Bone marrow (tissue), 2 donors: ENCODE data around the gene RPS6KA2.

ENCODE experiments used
- DNase-seq, 2 donors: peaks; one replicate each; lab custom pipeline; 2025; lab: John Stamatoyannopoulos, UW

The RPS6KA2 gene

DNA sequence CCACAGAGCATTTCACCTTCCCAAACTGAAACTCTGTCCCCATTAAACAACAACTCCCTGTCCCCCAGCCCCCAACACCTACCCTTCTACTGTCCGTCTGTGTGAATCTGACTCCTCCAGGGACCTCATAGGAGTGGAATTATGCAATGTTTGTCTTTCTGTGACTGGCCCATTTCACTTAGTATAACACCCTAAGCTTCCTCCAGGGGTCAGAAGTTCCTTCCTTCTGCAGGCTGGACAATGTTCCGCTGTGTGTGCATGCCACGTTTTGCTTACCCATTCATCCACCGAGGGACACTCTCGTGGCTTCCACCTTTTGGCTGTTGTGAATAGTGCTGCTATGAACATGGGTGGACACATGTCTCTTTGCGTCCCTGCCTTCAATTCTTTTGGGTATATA, 206.7 kb downstream of the RPS6KA2 start:
- no peak for DNase-seq

DNA sequence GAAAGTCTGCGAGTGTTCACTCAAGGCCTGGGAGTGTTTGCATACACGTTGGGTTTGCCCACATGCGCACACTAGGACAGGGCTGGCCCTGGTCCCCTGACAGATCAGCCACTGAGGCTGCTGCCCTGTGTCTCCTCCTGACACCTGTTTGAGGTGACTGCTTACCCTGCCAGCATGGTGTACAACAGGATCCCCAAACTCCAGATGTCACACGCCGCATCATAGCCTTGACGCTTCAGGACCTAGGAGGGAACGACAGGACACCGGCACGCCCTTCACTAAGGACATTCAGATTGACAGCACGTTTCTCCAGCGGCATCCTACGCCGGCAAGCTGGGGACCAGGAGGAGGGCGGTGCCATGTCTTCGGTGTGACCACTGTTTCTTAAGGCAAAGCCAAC, 207.3 kb downstream of the RPS6KA2 start:
- DNase-seq: no peak

DNA sequence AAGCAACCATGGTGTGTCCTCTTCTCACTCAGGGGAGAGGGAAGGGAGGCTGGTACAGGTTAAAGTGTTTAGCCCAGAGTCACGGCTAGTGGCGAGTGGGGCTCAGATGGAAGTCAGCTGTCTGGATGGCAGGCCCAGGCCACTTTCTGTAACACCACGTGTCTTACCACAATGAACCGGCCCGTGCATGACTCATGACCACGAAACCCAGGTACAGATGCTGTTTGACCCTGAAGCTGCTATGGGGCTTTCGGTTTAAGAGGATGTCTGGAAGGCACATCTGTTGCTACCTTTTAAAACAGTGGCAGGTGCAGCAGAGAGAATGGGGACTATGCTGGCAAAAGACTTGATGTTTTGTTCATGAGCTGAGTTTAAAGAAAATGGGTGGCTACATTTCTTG, 207.8 kb downstream of the RPS6KA2 start:
- DNase-seq: peak in 1 of 2 donors; percentile 13

DNA sequence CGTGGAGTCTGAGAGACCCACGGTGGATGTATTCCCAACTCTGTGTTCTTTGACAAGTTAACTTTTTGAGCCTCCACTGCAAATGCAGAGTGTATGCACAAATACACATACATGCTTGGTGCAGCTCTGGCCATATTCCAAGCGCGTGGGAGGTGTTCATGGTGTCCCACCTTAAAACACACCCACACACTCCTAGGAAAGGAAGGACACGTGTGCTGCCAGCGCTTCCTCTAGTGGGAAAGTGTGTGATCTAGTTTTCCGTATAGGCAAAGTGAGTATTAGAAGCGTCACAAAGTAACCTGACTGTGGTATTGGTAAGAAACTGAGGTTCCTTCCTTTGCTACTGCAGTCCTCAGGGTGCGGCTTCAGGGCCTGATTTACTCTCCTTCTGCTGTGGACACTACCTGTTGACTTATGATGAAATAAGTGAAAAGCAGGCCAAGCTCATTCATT, 208.3 kb downstream of the RPS6KA2 start:
- DNase-seq: no peak

DNA sequence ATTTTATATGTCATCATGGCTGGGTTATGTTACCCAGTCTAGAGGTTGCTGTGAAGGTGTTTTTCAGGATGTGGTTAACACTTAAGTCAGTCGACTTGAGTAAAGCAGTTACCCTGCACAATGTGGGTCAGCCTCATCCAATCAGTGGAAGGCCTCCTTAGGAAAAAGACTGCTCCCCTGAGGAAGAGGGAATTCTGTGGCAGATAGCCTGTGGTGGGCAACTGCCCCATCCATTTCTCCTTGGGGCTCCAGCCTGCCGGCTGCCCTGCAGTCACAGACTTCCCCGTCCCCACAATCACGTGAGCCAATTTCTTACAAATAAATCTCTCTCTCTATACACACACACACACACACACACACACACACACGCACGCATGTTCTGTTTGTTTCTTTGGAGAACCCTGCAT, 209.8 kb downstream of the RPS6KA2 start:
- no peak for DNase-seq

DNA sequence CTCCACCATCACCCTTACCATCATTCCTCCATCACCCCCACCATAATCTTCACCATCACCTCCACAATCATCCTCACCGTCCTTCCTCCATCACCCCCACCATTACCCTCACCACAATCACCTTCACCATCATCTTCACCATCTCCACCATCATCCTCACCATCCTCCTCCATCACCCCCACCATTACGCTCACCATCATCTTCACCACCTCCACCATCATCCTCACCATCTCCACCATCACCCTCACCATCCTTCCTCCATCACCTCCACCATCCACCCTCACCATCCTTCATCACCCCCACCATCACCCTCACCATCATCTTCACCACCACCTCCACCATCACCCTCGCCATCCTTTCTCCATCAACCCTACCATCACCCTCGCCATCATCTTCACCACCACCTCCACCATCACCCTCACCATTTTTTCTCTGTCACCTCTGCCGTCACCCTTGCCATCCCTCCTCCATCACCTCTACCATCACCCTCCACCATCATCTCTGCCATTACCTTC, 211.2 kb downstream of the RPS6KA2 start:
- no peak for DNase-seq

DNA sequence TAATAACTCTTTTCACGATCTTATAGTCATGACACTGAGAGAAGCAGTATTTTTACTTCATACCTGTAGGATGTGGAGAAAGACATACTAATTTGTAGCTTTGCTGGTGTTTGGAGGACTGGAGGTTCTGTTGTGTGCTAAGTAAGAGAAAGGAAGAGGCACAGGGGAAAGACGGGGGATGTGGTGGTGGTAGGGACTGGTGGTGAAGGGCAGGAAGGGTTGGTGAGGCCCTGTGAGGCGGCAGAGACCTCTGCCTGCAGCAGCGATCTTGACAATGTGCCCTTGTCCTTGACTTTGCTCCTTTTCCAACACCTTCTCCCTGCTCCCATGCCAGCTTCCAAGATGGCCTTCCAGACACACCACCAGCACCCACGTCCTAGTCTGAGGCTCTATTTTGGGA, 211.7 kb downstream of the RPS6KA2 start:
- no peak for DNase-seq

DNA sequence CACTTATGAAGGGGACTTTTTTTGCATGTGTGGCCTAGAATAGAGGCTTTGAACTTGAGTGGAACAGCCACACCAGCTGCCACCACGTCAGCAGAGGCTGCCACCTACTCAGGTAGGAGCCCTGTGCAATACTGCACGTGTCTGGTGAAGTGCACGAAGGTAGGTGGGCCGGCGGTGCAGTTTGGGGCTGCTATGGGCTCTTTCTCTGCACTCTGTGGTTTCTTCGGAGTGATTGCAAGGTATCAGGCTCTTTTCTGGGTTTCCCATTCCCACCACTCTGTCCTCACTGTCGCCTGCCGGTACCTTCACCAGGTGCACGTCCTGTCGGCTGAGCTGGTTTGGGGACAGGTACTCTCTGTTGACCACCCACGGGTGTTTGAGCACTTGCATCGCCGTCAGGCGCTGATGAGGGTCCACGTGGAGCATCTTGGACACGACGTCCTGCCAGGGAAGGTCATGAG, 213.5 kb downstream of the RPS6KA2 start:
- no peak for DNase-seq

DNA sequence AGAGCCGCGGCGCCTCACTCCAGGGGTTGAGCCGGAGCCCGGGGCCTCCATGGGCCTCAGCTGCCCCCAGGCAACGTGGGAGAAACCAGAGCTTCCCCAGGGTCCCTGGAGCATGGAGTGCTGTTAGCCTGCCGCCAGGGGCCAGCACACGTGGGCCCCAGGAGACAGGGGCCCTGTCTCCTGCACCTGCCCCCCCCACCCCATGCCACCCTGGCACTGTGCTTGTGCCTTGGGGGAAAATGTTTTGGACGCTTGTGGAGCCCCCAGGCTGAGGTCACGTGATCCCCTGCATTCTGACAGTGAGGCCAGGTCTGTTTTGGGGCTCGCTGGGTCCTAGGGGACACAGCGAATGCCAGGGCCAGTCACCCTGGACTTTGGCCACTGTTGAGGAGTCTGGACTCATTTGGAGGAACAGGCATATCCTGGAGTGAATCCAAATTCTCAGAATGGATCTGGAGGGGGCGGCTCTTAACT, 214.1 kb downstream of the RPS6KA2 start:
- no peak for DNase-seq

DNA sequence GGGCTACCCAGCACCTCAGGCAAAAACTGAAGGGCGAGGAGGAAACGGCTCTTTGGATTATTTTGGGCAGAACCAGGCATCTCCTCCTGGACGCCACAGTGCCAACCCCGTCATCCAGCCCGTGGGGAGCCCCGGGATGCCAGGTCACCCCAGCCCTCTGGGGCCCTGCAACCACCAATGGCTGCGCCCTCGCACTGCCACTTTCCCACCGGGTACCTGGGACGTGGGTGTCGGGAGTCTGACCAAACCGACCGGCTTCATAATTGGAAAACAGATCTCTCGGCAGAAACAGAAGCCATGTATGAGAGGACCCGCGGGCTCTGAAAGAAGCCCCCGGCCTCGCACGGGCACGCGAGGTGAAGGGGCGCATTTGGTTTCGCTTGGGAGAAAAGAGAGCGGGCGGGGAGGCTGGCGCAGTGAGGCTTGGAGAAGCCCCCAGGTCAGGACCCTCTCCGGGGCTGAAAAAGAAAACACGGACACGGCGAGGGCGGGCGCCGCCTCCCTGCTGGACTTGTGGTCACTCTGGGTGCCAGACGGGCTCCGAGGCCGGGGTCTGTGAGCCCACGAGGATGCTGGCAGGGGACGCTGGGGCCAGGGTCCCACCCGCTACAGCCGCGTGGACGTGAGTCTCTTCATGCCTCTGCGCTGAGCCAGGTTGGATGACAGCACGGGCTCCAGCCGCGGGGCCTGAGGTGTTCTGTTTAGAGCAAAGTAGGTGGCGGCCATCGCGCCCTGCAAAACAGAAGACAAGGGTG, 214.7 kb downstream of the RPS6KA2 start:
- no peak for DNase-seq

DNA sequence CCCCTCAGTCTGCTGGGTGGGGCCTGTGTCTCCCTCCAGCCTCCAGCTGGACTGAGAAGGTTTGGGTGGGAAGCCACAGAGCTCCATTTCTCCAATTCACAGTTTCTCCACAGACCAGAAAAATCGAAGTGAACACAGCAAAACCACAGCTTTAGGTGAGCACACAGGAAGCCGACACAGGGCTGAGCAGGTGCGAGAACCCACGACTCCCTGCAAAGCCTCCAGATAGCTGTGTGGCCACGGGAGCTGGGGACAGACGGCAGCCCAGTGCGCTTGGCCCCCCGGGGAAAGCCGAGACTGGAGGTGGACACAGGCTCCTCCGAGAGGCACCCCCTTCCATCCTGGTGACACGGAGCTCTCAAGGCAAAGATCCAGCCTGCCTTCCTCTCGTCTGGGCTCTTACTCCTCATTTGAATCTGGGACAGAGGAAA, 215.3 kb downstream of the RPS6KA2 start:
- no peak for DNase-seq

DNA sequence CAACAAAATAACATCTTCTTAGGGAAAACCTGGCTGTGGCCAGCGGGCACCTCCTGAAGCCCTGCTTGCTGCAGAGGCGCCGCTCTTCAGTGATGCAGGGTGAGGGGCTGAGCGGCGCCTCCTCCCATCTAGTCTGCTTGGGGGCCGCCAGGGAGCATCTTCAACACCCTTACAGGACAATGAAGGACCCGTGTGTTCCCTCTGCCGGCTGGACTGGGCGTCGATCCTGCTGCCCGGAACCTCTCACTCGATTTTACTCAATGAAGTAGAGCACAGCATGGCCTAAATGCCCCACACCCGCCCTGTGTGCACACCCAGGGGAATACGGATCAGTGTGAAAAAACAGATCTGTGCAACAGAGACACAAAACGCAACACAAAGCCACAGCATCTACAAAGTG, 215.8 kb downstream of the RPS6KA2 start:
- no peak for DNase-seq

DNA sequence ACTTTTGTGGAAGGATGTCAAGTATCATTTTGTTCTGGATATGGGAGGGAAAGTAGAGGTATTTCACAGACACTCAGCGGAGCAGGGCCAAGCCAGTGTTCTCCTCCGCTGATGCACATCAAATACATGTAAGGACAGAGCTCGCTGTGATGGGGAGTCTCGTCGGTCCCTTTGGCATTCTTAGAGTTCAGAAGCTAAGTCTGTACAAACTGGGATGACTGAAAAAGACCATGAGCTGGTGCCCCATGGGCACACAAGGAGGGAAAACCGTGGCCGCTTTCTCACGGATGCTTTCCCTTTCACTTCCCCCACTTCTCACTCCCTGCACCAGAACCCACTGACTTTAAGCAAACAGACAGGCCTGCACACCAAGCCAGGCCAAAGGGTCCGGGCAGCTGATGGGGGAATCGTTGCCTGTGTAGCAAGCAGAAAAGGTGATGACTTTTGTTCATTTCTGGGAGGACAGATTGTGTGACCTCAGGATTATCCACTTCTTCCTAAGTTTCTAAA, 216.6 kb downstream of the RPS6KA2 start:
- DNase-seq: no peak

DNA sequence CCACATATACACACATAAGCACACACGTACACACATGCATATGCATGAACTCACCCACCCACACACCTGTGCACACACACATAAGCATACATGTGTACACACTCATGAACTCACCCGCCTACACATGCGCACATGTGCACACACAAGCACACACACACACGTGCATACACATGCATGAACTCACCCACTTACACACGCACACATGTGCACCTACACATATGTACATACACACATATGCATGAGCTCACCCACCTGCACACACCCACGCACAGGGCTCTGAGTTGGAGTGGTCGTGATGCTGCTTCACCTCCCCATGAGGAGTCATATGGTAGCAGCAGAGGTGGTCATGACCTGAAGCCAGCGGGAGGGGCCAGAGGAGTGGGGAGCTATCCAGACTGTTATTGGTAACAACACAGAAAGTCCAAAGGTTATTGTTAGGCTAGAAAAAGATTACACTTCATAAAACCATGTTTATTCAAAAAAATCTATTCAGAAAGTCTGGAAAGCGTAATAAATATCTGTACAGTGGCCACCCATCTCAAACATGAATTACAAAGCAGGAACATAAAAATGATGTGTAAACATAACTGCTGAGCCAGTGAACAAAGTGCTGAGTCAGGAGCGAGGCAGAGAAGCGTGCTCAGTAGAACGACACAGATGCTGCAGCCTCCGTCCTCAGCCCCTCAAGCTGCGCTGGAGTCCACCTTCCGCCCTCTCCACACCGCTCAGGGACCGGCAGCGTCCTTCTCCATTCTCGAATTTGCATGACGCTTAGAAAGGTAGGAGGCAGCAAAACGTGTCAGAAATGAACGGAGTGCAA, 217.9 kb downstream of the RPS6KA2 start:
- DNase-seq: no peak

DNA sequence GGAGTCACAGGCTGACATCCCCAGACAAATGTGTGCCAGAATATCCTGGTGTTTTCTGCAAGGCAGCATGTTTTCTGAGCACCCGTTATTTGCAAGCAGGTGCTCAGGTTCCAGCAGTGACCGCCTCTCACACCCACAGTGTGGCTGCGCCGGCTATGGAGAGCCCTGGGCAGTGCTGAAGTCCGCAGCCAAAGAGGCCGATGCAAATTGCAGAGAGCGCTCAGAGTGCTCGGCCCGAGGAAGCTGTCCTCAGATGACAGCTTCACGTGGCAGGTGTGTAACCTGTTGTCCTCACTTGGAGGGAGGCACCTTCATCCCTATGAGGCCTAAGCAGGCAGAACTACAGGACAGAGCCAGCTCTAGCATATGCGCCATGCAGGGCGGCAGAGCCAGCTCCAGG, 220.9 kb downstream of the RPS6KA2 start:
- DNase-seq: no peak

DNA sequence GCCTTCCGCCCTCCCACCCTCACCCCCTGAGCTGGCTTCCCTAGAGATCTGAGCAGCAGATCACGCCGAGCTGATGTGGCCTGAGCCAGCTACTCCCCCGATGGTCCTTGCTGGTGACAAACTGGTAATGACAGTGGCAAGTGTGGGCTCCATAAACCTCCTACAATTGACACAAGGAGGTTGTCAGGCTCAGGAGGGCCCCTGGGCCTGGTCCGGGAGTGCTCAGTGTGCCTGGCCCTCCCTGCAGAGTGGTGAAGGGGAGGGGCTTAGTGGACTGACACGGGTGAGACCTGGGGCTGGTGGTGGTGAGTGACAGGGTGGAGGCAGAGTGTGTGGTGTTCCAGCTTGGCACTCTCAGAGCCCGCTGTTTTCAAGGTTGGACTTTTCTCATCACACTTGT, 221.7 kb downstream of the RPS6KA2 start:
- DNase-seq: no peak

DNA sequence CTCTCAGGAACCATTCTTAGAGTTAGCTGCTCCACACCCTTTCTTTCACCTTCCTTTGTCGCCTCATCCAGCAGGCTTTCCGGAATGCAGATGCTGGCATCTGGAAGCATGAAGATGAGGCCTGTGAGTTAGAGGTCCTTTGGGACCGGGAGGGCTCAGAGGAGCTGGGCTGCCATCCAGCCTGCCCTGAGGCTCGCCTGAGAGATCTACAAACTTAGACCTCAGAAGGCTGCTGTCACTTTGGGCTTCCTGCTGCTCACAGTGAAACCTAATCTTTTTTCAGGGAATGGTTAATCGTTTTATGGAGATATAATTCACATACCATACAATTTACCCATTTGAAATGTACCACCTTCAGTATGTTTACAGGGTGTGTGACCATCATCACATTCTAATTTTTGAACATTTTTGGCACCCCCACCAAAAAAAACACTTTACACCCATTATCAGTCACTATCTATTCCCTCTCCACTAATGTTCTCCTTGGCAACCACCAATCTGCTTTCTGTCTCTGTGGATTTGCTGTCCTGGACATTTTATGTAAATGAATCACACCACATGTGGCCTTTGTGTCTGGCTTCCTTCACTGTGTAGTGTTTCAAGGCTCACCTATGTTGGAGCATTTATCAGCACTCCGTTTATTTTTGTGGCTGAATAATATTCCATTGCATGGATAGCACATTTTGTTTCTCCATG, 224.3 kb downstream of the RPS6KA2 start:
- no peak for DNase-seq

DNA sequence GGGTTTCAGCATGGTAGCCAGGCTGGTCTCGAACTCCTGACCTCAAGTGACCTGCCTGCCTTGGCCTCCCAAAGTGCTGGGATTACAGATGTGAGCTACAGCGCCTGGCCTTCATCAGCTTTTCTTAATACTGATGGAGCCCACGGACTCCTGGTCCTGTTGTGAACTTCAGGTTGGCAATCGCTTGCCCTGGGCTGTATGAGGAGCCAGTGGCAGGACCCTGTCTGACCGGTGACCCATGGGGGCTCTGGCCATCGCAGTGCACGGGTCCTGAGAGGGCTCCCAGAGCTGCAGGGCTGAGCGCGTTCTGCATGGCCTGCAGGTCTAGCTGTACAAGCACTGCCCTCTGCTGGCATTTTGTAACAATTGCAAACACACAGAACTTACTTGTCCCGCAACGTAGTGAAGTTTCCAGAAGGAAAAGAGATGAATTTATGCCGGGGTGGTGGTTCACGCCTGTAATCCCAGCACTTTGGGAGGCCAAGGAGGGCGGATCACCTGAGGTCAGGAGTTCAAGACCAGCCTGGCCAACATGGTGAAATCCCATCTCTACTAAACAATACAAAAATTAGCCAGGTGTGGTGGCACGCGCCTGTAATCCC, 226.3 kb downstream of the RPS6KA2 start:
- peak; percentile 2 to 23 for DNase-seq

DNA sequence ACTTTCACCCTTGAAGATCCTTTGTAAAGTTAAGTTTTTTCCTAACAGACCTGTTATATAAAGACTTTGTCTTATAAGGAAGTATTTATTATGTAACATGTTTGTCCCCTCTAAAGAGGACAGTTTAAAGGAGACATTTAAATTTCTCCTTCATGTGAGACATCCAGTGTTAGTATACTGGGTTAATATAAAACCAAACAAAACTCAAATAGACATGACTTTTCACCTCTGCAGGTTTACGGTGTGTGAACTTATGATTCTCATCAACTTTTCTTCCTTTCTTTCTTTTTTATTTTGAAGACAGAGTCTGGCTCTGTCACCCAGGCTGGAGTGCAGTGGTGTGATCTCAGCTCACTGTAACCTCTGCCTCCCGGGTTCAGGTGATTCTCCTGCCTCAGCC, 226.9 kb downstream of the RPS6KA2 start:
- no peak for DNase-seq

DNA sequence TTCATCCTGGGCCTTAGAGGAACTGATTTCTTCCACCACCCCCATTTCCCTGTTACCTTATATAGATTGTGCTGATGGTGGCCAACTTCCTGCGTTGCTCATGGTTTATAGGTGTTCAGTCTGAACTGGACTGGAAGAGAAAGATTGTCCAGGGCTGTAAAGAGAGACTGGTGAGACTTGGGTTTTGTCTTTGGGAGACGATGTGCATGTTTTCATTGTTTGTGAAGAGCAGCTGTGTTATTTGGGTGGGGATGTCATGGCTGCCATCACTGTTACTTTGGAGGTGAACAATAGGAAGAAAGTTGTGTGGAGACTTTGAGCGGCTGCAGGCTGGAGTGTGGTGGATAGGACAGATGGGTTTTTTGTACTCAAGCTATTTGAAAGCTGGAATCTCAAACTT, 228.7 kb downstream of the RPS6KA2 start:
- no peak for DNase-seq

DNA sequence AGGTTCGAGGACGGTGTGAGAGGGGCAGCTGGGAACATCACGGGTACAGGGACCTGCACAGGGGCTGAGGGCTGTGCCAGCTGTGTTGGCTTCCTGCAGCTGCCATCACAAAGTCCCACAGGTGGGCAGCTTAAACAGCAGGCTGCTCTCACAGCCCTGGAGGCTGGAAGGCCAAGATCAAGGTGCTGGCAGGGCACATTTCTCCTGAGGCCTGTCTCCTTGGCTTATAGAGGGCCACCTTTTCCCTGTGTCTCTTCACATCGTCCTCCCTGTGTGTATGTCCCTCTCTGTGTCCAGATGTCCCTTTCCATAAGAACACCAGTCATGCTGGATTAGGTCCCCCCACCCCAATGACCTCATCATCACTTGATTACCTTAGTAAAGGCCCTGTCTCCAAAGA, 229.2 kb downstream of the RPS6KA2 start:
- DNase-seq: no peak

DNA sequence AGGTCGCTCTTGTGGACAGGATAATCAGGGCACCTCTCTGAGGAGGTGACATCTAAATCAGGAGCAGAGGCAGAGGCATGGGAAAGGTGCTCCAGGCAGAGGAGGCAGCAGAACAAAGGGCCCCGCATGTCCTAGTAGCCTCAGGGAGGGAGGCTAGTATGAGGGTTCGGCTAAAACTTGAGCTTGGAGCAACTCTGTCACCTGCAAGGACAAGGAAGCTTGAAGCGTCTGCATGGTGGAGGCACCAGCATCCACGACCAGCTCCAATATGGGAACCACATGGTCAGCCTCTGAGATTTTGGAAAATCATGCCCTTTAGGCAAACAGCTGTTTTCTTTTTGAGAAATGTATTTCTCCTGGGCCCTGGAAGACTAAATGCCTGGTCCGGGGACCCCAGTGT, 231.3 kb downstream of the RPS6KA2 start:
- DNase-seq: no peak
